ENCODE measurements around the gene HDGFL2.

The HDGFL2 gene

DNA sequence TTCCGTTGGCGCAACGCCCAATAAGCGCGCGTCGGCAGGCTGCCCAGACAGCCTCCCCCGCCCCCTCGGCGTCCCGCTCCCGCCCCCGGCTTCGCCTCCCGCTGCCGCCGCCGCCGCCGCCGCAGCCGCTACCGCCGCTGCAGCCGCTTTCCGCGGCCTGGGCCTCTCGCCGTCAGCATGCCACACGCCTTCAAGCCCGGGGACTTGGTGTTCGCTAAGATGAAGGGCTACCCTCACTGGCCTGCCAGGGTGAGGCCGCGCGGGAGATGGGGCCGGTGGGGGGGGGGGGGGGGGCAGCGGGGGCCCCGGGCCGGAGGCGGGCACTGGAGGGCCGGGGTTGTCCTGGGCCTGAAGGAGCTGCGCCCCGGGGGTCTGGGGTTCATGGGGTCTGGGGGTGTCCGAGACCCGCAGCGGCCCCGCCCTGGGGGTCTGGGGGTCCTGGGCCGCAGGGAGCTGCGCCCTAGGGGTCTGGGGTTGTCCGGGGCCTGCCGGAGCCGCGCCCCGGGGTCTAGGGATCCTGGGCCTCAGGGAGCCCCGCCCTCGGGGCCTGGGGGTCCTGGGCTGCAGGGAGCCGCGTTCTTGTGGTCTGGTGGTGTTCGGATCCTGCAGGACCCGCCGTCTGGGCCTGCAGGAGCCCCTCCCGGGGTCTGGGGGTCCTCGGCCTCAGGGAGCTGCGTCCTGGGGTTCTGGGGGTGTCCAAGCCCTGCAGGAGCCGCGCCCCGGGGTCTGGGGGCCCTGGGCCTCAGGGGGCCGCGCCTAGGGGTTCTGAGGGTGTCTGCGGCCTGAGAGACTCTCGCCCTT, at the start of gene HDGFL2:
Gene HDGFL2, plus strand, starts transcription at position 124 of the 801 bp plus-strand sequence. Its CDS starts 54 bp downstream, at position 178.
- no peak for DNase-seq (ENCODE audit: low read depth in 2 of 2)

- no peak for DNase-seq (ENCODE audit: low read depth in 2 of 2)
These were observed 48.5 kb upstream of the HDGFL2 start for GRCh38 chr19:4423416-4424126.

DNA sequence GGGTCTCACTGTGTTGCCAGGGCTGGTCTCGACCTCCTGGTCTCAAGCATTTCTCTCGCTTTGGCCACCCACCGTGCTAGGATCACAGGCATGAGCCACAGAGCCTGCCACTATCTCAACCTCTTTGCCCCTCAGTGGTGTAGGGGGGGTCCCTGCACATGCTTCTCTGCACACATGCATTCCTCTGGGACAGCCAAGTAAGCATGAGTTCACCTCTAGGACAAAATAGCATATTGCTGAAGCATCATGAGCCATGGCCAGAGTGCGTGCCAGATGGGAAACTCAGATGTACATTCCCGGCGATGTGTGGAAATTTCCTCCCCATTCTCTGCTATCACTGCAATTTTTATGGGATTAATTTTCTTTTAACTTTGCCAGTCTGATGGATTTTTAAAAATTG, 46.6 kb upstream of the HDGFL2 start:
- peak; percentile 76 to 79 for DNase-seq (ENCODE audit: low read depth in 2 of 2)

DNA sequence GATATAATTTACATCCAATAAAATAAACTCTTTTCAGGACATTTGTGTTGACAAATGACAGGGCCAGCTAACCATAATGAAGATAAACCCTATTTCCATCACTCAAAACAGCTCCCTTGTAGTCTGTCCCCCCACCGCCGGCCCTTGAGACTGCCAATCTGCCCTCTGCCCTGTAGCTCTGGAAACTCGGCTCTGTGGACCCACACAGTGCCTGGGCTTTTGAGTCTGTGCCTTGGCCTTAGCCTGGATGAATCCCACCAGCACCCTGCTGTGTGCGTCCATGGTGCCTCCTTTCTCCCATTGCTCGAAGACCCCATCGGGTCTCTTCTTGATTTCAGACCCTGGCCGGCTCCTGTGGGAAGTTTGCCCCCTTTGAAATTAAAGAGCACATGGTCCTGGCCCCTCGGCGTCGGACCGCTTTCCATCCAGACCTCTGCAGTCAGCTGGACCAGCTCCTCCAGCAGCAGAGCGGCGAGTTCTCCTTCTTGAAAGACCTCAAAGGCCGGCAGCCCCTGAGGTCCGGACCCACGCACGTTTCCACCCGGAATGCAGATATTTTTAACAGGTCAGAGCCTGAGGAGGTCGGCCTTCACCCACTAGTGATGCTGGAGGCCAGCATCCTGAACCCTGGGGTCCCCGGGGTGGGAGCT, 43.6 kb upstream of the HDGFL2 start:
- no peak for DNase-seq (ENCODE audit: low read depth in 2 of 2)

- no peak for DNase-seq (ENCODE audit: low read depth in 2 of 2)
These were observed 42.8 kb upstream of the HDGFL2 start for GRCh38 chr19:4429256-4429655.

- no peak for DNase-seq (ENCODE audit: low read depth in 2 of 2)
These were observed 42.3 kb upstream of the HDGFL2 start for GRCh38 chr19:4429771-4430171.

- no peak for DNase-seq (ENCODE audit: low read depth in 2 of 2)
These were observed 41.3 kb upstream of the HDGFL2 start for GRCh38 chr19:4430760-4431159.

DNA sequence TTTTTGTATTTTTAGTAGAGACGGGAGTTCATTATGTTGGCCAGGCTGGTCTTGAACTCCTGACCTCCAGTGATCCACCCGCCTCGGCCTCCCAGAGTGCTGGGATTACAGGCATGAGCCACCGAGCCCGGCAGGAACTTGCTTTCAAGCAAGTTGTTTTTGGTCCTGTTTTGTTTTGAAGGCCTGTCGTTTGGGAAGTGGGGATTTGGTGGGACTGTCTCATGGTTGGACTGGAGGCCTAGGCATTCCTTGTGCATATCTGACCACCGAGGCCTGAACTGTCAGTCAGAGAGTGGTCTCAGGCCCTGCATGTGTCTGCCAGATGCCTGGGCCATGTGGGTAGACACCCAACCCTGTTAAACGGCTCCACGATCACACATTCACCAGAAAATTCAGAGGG, 40.8 kb upstream of the HDGFL2 start:
- DNase-seq (ENCODE audit: low read depth in 2 of 2) = no peak

- DNase-seq (ENCODE audit: low read depth in 2 of 2) = no peak
These were observed 40.1 kb upstream of the HDGFL2 start for GRCh38 chr19:4431808-4432674.

GRCh38 chr19:4432918-4433506, 39.1 kb upstream of the HDGFL2 start:
- DNase-seq (ENCODE audit: low read depth in 2 of 2) = no peak

GRCh38 chr19:4434391-4434790, 37.7 kb upstream of the HDGFL2 start:
- no peak for DNase-seq (ENCODE audit: low read depth in 2 of 2)

- no peak for DNase-seq (ENCODE audit: low read depth in 2 of 2)
These were observed 35.9 kb upstream of the HDGFL2 start for GRCh38 chr19:4436231-4436630.

DNA sequence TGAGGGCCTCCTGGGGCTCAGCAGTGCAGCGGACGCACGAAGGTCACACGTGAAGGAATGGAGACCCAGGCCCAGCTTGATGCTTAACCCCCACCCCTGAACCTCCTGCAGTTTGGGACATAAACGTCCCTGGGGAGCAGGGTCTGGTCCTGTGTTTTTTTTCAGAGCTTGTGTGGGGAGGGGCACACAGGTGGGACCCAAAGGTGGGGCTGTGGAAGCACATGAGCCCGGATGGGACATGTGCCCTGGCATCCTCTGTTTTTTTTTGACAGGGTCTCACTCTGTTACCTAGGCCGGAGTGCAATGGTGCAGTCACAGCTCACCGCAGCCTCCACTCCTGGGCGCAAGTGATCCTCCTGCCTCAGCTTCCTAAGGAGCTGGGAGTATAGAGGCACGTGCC, 35.0 kb upstream of the HDGFL2 start:
- no peak for DNase-seq (ENCODE audit: low read depth in 2 of 2)

- no peak for DNase-seq (ENCODE audit: low read depth in 2 of 2)
These were observed 32.9 kb upstream of the HDGFL2 start for GRCh38 chr19:4439243-4439642.

DNA sequence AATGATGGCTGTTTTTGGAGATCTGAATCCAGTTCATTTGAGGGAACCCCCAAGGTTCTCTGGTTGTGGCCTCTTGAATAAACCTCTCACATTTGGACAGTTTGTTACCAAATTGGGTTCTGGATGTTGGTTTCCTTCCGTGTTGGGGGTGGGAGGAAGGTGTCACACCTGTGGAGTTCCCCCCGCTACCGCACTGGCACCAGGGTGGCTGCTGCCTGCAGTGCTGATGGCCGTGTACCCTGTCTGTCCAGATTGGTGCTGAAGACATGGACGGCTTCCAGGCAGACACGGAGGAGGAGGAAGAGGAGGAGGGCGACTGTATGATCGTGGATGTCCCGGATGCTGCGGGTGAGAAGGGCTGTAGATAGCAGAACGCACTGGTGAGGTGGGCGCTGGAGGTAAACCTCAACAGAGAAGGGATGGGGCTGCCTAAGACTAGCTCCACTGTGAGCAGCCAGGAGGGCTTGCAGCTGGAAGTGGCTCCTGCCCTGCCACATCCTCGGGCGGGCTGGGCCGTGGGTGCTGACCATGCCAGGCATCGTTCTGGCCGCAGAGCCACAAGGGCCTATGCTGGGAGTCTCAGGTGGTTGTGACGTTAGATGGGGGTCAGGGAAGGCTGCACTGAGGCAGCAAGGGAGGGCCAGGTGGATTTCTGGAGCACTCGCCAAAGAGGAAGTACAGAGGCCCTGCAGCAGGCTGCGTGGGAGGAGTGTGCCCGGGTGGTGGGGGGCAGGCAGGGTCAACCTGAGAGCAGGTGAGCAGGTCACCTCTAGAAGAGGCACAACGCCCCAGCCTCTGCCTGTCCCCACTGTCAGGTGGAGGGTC, 29.9 kb upstream of the HDGFL2 start:
- DNase-seq (ENCODE audit: low read depth in 2 of 2) = no peak

GRCh38 chr19:4442819-4443146, 29.3 kb upstream of the HDGFL2 start:
- no peak for DNase-seq (ENCODE audit: low read depth in 2 of 2)

DNA sequence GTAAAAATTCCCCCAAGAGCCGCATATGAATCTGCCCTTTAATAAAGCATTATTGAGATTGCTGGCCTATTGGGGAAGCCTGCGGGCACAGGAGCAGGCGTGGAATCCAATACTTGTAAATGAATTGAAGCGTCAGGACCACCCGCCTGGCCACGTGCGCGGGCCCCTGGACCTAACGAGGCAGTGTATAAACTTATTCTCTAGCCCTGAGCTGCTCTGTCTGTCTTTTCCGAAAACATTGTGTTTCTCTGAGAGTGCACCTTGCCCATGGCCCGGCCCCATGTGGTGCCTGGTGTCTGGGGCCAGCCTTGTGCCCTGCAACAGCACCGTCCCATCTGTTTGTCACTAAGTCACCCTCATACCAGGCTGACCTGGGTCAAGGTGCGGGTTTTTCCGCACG, 28.9 kb upstream of the HDGFL2 start:
- DNase-seq (ENCODE audit: low read depth in 2 of 2) = no peak

DNA sequence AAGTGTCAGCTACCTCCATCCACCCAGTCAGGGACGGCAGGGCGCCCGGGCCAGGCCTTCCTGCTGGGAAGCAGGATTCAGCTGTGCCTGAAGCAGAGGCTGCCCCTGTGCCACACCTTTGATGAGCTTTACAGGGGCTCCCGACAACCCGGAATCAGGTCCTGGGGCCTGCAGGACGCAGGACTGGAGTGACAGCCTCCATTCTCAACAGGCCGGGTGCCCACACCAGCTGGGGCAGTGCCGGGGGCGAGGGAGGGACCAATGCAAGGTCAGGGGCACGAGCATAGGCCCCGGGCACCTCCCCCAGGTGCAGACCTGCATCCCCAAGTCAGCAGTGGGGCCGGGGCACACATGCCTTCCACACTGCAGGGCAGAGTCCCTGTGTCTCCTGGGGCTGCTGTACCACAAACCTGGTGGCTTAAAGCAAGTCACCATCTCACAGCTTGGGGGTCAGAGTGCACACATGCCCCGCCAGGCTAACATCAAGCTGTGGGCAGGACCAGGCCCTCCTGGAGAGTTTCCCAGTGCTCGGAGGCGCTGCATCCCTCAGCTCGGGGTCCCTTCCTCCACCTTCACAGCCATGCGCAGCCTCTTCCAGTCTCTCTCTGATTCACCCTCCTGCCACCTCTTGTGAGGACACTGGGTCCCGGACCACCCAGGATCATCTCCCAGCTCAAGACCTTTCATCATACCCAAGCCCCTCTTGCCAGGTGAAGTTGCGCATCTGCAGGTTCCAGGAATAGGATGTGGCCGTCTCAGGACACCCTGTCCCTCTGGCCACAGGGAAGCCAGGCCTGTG, 27.9 kb upstream of the HDGFL2 start:
- no peak for DNase-seq (ENCODE audit: low read depth in 2 of 2)

DNA sequence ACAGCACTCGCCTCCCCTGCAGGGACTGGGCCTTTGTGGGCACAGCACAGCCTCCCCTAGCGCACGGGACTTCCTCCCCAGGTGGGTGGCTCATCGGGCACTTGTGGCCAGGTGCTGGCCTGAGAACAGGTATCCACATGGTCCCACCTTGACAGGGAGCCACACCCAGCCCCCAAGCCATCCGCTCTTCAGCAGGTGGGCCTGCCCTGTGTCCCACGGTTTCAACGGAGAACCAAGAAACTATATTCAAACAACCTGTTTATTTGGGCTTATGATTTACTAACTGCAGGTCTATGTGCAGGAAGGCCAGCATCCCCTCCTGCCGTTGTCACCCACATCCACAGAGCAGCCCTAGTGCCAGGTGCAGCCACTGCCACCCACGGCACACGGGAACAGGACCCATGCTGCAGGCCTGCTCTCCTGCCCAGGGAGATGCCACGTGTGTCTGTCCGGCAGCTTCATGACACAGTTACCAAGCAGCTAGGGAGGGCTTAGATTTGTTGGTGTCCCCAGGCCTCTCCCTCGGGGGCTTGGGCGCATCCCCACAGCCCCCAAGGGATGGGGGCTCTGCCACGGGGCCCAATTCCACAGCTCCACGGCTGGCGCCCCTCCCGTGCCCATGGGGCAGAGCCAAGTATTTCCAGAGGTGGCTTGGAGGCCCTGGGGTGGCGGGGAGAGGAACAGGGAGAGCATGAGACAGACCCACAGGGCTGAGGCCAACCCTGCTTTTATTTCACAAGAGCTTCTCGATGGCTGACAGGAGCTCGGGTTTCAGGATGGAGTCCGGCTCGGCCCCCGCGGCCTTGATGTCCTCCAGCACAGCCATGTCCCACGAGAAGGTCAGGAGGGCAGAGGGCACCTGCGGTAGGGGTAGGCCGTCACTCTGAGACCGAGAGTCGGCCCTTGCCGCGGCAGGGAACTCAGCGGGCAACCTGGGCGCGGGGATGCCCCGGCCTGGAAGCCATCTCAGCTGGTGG, 27.0 kb upstream of the HDGFL2 start:
- DNase-seq (ENCODE audit: low read depth in 2 of 2) = no peak

All from fibroblast of skin of left biceps (primary cell).